ENCODE results near the gene UBTD1.

Gene UBTD1

DNA sequence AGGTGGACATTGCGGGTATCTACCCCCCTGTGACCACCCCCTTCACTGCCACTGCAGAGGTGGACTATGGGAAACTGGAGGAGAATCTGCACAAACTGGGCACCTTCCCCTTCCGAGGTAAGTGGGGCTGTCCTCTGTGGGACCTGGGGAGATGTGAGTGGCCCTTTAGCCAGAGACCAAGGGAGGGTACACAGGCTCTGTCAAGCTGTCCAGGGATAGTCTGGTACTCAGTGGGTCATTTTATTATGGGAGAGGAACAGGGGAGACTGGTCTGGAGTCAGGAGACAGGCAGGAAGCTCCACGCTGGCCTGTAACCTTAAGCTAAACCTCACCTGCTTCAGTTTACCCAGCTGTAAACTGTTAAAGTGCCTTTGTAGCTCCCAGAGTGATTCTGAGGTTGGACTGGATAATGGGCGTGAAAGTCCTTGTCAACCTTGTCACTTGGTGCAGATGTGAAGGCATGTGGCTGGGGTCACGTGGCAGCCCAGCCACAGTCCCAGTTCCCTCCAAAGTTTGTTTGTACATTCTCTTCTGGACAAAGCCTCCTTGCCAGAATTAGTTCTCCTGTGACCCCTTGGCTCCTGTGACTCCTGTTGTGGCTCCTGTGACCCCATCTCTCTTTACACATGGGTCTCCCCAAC lies 86.2 kb downstream of the UBTD1 start:
- no peak for DNase-seq (ENCODE audit: low read depth in 3 of 3)

DNA sequence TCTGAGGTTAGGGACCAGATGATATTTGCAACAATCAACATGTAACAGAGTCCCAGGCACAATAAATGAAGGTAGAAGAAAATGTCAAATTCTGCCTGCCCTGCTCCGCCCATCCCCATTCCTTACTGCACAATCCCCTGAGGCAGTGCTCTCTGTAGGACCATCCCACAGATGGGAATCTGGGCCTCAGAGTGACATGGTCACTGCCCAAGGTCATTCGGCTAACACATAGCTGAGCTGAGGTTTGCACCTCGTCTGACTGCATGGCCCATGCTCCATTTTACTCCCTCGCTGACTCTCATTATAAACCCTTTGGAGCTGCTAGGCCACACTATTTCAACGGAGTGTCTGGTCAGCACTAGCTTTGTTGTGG lies 86.7 kb downstream of the UBTD1 start:
- no peak for DNase-seq (ENCODE audit: low read depth in 3 of 3)

DNA sequence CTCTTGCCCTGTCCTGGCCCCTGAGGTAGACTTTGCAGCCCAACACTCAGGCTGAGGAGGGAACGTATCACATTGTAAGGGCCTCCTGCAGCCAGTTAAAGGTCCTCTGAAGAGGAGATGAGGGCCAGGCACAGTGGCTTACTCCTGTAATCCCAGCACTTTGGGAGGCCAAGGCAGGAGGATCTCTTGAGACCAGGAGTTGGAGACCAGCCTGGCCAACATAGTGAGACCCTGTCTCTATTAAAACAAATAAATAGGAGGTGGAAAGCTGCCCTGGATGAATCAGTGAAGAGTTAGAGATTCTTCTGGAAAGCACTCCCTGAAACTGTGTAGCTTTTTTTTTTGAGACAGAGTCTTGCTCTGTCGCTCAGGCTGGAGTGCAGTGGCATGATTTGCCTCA lies 88.5 kb downstream of the UBTD1 start:
- no peak for DNase-seq (ENCODE audit: low read depth in 3 of 3)

DNA sequence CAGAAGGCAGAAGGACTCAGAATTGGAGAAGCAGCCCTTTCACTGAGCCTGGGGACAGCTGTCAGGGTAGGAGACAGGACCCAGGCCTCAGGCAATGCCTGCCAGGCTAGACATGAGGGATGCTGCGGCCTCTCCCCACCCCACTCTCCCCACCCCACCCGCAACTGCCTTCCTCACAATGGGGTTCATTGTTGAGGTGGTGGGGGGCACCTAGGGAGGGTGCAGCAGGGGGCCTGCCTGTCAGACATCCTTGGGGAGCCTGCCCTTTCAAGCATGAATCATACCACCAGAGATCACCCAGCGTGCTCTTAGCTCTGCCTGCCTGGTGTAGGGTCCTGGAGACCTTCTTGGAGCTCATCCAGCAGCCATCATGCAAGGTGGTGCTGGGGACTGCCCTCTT lies 90.8 kb downstream of the UBTD1 start, which contains the start of gene C10orf62:
TSS of gene C10orf62 (plus strand) at position 243 of the 400 bp plus-strand sequence. CDS start 177 bp downstream, outside the sequence.
- DNase-seq (ENCODE audit: low read depth in 3 of 3), result no peak

DNA sequence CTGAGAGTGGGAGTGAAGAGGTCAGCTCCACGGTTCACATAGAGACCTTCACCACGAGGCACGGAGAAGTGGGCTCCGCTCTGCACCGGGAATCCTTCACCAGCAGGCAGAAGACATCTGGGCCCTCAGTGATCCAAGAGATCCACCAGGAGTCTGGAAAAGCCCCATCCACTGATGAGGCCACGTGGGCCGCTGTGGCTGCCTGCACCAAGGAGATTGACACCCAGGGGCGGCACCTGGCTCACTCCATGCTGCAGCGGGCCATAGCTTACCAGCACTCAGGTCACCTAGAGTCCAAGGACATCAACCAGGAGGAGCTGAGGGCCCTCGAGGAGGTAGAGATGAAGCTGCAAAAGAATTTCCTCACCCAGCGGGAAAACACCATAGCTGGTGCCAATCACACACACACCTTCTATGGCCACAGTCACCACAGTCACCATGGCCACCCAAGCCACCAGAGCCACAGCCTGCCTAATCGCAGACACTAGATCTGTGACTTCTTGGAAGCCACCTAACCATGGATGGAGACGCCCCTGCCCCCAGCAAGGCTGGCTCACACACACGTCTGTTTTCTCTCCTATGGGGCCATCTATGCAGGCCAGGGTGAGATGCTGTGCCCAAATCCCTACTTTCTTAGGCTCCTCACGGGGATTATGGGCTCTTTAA lies 91.5 kb downstream of the UBTD1 start:
- no peak for DNase-seq (ENCODE audit: low read depth in 3 of 3)

DNA sequence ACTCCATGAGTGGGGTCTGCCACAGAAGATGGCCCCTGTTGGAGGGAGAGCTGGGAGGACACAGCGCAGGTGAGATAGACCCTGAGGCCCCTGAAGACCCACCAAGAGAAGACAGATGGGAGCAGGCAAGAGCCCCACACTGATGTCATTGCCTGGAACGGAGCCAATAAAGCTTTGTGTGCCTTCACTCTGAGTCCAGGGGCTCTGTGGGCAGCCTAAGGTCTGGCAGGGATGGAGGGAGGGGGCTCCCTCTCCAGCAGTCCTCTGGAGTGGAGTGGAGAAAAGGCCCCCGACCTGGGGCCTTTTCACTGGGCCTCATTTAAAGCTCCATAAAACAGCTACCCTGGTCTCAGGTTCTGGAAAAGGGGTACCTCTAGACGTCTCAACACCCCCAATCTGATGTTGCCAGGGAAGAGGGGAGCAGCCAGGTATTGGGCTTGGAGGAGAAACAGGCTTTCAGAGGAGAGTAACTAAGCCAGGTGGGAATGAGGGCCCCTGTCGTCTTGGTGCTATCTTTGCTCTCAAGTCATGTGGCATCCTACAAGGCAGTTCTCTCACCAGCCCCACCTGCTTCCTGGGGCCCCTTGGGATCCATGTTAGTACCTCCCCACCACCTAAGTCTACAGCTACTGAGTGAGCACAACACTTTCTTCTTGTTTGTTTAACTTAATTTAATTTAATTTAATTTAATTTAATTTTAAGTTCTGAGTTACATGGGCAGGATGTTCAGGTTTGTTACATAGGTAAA lies 92.2 kb downstream of the UBTD1 start:
- DNase-seq (ENCODE audit: low read depth in 3 of 3), result no peak

DNA sequence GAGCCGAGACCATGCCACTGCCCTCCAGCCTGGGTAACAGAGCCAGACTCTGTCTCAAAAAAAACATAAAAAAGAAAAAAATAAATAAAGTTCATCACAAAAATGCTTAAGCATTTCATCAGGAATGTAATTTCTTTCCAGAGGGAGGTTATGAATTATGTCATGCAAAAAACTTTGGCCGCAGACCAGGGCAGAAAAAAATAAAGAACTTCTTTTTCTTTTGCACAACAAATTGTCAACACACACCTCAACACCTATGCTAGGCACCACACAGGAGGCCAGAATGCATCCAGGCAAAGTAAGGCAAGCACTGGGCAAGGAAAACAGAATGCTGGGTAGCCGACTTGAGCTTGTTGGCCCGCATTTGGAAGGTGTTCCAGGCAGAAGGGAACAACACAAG lies 94.7 kb downstream of the UBTD1 start:
- no peak for DNase-seq (ENCODE audit: low read depth in 3 of 3)

DNA sequence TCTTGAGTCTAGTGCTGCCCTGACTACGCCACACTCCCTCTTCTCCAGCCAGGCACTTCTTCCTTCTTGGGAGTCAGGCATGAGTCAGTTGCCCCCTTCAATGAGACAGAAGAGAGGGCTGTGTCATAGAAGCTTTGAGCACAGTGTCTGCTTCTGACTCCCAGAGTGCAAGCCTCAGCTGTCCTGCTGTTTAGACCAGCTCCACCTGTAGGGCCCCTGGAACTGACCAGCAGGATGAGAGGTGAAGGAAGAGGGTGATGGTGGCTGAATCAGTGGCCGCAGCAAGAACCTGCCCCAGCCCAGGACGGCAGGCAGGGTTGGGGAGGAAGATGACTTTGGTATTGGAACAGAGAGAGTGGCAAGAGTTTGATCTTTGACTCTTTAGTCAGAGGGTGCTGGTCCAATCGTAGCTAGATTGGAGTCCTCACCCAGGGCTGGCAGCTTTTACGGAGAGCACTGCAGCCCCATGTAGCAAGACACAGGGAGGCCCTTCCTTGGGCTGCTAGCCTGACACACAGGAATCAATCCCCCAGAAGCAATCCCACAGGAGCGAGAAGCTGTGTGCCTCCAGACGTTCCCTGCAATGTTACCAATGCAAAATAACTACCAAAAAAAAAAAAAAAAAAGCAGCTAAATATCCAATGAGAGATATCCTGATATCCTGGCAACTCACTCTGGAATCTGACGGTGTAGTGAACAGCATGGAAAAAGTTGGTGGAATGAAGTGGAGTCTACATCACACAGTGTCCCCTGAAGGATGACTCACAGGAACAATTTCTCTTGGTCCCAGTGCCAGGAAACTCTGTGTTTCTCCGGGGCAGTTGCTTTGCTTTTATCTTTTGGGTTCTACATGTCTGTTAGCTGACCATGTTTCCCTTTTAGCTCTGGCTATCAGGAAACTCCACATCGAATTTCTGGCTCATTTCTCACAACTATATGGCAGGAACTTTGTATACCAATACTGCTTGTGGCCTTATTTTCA lies 97.7 kb downstream of the UBTD1 start:
- DNase-seq (ENCODE audit: low read depth in 3 of 3), result no peak

DNA sequence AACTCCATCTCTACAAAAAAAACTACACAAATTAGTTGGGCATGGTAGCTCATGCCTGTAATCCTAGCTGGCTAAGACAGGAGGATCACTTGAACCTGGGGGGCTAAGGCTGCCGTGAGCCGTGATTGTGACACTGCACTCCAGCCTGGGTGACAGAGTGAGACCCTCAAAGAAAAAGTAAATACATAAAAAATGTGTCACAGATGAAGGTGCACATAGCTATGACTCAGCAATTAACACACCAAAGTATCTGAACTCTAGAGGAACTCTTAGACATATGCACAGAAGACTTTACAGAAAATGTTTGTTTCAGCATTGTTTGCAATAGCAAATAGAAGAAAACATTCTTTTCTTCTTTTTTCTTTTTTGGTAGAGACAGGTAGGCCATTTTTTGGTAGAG lies 99.1 kb downstream of the UBTD1 start:
- no peak for DNase-seq (ENCODE audit: low read depth in 3 of 3)

DNA sequence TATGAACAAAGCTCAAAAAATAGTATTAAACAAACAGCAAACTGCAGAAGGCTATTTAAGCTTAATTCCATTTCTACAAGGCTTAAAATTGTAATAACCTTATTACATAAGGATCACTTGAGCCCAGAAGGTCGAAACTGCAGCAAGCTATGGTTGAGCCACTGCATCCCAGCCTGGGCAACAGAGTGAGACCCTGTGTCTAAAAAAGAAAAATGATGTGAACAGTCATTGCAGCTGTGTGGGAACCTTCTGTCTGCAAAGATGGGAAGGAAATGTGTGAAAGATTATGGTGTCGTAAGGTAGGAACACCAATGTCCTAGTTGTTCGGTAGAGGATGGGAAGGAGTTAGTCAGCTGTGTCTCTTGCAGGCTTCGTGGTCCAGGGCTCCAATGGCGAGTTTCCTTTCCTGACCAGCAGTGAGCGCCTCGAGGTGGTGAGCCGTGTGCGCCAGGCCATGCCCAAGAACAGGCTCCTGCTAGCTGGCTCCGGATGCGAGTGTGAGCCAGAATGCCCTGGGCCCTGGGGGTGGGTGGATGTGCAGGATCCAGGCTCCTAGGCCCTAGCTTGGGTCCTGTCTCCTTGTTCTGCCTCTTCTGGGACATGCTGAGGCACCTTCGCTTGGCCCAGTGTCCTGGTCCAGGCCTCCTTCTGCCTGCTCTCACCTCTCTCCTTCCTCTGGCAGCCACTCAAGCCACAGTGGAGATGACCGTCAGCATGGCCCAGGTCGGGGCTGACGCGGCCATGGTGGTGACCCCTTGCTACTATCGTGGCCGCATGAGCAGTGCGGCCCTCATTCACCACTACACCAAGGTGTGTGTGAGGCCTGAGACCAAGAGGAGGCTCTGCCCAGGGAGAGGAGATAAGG lies 99.9 kb downstream of the UBTD1 start:
- DNase-seq (ENCODE audit: low read depth in 3 of 3), result no peak

DNA sequence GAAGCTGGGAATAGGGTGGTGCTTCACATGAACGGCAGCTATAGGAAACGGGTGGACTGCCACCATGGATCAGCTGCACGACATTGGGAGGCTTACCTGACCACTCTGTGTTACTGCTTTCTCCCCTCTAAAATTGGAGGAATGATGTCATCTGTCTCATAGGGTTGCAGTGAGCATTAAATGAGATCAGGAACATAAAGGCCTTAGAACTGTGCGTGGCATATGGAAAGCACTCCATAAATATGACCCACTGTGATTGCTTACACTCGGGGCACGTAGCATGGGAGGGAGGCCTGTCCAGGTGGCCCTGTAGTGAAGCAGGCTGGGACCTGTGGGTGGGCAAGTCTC lies 100.5 kb downstream of the UBTD1 start:
- DNase-seq (ENCODE audit: low read depth in 3 of 3), result no peak

DNA sequence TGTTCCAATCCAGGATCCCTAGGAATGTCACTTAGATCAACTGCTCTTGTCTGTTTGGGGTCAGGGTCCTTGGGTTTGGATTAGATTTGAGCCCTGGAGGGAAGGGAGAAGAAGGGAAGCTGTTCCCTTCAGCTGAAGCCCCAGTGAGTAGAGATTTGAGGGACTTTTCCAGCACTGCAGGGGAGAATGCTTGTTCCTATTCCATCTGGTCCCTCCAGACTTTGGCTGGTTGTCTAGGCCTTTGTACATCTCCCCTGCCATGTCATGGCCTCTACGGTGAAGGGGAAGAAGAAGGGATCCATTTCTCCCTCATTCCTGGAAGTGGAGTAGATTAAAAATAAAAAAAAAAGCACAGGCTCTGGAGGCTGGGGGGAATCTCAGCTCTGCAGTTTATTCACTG lies 101.9 kb downstream of the UBTD1 start:
- DNase-seq (ENCODE audit: low read depth in 3 of 3), result no peak

DNA sequence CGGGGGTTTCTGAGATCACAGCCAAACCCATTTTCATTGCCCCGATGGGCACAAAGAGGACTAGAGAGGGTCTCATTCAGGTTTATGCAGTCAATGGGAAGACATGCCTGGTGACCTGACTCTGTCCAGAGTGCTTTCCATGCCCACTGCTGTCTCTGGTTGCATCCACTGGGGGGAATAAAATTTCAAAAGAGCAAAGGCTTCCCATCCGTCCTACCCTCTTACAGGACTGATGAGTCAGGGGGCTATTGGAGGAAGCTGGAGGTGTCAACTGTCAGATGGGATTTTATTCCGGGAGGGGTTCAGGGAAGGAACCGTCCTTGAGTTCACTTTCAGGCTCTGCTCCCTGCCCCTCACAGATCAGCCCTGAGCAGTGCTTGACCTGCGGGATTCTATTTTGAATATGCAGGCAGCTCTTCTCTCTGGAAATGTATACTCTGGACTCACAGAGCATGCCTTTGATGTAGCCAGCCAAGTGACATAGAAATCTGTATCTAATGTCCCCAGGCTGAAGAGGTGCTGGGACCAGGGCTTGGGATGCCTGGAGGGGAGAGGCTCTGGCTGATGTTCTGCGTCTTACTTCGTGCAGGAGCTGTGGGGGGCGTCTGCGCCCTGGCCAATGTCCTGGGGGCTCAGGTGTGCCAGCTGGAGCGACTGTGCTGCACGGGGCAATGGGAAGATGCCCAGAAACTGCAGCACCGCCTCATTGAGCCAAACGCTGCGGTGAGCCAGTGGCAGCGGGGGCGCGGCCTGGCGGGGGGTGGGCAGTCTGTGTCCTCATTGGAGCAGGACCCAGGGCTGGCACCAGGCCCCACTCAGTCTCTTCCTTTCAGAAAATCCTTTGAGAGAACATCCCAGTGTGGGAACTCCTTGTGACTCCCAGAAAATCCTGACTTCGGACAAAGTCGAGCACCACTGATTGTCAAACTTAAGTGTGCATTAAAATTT lies 102.8 kb downstream of the UBTD1 start:
- no peak for DNase-seq (ENCODE audit: low read depth in 3 of 3)

DNA sequence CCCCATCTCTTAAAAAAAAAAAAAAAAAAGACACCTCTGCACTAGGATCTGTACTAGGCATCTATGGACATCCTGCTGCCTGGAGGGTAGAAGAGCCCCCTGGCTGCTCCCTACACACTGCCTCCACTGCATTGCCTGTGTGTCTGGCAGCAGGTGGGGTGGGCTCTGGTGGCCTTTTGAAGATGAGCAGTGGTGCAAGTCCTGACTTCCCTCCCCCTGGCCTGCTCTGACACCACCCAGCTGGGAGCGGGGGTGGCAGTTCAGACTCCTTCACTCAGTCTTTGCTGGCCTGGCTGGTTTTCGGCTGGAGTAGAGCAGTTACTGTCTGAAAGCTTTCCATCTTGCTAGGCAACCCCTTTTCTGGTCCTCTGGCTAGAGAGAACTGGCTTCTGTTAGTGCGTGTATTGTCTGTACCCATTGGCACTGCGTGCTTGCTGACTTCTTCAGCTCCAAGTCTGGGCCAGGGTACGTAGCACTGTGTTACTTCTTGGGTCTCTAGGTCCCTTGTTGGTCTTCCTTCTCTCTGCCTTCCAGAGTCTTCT lies 108.4 kb downstream of the UBTD1 start:
- no peak for DNase-seq (ENCODE audit: low read depth in 3 of 3)

DNA sequence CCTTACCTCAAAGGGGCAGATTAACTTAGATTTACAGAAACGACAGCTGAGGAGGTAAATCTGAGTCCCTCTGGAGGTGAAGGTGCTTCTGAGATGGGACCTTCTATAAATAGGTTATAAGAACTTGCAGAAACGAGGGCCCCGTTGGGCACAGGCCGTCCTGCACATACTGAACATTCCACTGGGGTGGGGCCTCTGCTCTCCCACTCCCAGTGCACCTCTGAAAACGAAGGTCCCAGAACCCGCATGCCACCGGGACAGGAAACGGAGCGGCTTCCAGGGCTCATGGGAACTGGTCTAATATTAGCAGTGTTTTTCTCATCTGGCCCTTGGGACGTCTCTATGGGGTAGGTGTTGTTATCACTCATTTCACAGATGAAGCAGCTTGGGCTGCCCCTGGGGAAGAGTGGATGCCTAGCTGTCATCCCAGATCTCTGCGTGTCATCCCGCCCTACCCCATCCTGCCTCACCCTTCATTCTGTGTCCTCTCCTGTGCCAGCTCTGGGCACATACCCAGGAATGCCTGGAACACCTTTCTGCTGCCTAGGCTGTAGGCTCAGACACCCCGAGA lies 110.4 kb downstream of the UBTD1 start:
- DNase-seq (ENCODE audit: low read depth in 3 of 3), result no peak

DNA sequence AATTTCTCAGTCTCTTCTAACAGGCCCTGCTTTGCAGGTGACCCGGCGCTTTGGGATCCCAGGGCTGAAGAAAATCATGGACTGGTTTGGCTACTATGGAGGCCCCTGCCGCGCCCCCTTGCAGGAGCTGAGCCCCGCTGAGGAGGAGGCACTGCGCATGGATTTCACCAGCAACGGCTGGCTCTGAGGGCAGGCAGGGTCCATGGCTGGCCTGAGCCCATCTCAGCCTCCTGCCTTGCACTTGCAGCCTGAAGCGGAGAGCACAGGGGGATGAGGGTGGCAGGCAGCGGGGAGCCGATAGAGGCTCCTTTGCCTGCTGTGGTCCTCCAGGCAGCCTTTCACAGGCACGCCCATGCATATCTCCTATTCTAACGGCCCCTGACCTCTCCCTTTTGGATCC lies 112.7 kb downstream of the UBTD1 start:
- DNase-seq (ENCODE audit: low read depth in 3 of 3), result no peak

DNA sequence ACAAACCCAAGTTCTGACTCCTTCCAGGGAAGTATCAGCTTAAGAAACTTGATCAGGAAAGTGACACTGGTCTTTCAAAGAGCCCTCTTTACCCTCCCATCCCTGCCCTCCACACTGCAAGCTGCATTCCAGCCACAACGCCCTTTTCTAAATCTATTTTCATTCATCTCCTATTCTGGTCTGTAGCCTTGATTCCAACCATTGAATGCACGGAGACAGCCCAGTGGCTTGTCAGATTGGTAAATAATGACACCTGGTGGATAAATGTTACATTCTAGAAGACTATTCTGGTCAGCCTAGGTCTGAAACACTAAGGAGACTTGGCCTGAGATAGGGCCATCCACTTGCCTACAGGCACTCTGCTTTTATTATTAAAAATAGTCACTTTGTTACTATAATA lies 113.7 kb downstream of the UBTD1 start:
- DNase-seq (ENCODE audit: low read depth in 3 of 3), result no peak

DNA sequence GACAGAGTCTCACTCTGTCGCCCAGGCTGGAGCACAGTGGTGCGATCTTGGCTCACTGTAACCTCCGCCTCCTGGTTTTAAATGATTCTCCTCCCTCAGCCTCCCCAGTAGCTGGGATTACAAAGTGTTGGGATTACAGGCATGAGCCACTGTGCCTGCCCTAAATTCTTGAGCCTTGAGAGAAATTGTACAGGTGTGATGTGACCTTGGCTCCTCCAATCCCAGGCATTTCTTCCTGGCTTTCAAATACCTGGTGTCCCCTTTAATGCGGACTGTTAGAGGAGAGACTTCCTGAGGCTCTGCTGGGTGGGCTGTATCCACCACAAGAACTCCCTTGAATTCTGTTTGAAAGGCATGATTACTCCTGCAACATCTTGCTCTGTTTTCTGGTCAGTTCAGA lies 119.6 kb downstream of the UBTD1 start:
- no peak for DNase-seq (ENCODE audit: low read depth in 3 of 3)

DNA sequence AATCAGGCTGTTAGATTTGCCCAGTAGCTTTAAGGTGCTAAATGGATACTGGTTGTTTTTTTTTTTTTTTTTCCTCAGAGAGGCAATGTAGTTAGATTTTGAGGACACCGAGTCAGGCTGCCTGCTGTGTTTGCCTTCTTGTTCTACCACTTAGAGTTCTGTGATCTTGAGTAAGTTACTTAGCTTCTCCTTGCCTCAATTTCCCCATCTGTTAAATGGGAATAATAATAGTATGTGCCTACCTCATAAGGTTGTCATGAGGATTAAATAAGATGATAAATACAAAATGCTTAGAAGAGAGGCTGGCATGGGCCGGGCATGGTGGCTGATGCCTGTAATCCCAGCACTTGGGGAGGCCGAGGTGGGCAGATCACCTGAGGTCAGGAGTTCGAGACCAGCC lies 120.0 kb downstream of the UBTD1 start:
- DNase-seq (ENCODE audit: low read depth in 3 of 3), result no peak
